GM15510 (cell line): ENCODE measurements around the gene NUDT16L1.

Experiments
- POLR2A ChIP-seq: IDR thresholded peaks from 3 replicates; pipeline ENCODE4 v1.6.1; 2011; ENCODE audit warnings: borderline replicate concordance; ENCODE audit not compliant: insufficient read length; ENCODE audit errors: extremely low read depth

NUDT16L1 gene

DNA sequence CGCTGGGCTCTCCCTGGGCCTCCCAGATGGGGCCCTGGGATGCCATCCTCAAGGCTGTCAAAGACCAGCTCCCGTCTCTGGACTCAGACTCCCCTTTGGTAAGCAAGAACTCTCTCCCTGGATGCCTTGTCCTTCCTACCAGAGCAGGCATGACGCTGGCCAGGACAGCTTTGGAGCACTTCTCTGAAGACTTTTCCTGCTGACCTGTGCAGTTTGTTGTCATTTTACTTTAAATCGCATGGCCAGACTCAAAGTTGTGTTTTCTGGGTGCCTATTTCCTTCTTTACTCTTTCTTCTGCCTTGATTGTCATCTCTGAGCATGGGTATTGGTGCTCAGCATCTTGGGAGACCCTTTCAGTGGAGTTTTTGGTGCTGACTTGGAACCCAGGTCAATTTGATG, 43.2 kb downstream of the NUDT16L1 start:
- TF ChIP-seq POLR2A: no peak

DNA sequence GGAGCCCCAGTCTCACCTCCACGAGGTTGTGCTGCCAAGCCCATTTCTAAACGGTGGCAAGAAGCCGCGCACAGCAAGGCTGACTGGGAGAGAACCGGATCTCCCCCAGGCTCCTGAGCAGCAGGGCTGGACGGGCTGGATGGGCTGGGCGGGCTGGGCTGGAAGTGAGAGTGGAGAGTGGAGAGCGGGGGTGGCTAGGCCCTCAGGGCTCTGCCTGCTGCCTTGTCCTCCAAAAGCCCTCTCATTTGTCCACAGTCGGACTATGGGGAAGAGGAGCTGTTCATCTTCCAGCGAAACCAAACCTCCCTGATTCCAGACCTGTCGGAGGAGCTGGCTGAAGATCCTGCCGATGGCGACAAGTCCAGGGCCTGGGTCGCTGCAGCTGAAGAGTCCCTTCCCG, 44.2 kb downstream of the NUDT16L1 start:
- no peak for TF ChIP-seq POLR2A

DNA sequence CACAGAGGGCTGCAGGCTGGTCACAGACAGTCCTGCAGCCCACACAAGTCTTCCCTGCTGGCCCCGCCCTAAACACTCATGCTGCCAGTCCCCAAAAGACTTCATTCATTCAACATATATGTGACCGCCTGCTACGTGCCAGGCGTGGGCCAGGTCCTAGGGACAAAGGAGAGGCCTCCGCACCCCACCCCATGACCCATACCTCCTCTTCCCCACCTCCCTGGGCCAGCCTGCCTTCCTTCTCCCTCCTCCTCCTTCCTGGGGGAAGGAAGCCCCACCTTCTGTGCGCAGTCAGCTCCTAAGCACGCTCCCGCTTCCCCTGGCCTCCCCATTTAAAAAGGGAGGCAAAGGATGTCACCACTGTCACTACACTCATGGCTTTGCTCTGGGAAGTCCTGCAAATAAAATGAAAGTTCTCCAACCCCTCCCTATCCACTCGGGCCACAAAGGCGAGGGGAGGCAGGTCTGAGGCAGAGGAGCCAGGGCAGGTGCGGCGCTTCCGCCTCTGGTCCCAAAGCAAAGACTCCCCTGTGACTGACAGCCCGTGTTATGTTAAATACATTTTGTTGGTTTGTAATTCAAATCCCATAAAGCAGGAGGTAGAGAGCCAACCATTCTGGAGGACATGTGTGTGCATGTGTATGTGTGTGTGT, 50.0 kb downstream of the NUDT16L1 start:
- TF ChIP-seq POLR2A: no peak

DNA sequence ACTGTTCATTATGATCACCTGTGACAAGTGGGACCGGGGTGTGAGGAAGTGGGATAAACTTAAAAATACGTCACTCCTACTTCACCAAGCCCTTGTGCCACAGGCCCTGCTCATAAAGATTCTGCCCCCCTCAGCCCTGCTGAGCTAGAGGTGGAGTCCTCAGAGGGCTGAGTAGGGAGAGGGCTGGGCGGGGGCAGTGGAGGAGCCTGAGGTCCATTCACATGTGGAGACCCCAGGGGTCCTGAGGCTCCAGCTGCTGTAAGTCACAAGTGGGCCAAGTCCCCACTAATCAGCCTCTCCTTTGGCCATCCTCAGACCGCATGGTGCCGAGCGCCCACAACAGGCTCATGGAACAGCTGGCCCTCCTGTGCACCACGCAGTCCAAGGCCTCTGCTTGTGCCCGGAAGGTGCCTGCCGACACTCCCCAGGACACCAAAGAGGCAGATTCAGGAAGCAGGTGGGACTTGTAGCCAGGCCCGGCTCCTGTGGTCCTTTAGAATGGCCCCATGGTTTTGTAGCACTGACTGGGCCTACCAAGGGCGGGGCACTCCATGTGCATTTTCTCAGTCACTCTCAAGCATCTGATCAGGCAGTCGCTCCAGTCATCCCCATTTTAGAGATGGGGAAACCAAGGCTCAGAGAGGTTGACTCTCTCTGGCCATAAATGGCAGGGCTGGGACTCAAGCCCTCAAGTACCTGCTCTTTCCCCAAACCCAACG, 51.4 kb downstream of the NUDT16L1 start:
- no peak for TF ChIP-seq POLR2A

DNA sequence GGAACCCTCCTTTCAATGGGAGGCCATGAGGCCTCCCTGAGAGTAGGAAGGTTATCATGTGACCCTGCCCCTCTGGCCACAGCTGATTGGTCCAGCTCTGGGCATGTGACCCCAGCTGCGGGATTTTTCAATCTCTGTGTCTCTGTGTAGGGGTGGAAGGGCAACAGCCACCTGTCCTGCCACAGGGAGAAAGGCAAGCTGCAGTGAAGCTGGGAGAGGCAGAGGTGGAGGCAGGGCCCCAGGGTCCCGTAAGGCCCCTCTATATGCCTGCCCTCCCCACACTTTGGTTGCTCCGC, 51.9 kb downstream of the NUDT16L1 start:
- no peak for TF ChIP-seq POLR2A
